Measurements from ENCODE around the gene POC1B.

The POC1B gene

DNA sequence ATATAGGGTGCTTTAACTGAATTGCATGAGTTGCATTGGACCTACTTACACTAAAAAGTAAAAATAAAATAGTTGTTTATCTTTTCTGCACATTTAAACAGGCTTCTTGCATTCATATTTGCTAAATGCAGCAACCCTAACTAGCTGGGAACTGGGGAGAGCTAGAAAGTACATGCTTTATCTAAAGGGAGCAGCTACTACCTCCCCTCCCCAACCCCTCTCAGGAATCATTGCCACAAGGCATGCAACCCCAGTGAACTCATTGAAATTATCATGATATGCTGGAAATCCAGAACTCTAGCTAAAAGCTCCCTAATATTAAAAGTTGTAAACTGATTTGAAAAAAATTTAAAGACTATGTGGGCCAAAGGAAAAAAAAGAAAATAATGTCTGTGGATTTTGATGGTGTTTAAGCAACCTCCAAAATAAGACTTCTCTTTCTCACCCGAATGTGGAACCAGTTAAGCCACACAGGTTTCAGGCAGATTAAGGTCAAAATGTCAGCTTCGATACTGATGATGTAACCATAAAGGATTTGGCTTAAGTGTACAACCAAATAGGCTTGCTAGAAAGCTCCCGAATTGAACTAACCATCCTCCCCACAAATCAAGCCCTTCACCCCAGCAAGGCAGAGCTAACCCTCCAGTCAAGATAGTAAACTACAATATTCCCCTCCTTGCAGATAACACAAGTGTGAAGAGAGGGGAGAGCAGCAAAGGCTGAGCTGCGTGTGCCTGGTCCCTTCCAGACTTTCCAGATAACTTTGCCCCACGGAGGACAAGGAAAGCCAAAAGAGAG, 13.8 kb upstream of the POC1B start:
- DNase-seq (ENCODE audit: low read depth), result no peak

DNA sequence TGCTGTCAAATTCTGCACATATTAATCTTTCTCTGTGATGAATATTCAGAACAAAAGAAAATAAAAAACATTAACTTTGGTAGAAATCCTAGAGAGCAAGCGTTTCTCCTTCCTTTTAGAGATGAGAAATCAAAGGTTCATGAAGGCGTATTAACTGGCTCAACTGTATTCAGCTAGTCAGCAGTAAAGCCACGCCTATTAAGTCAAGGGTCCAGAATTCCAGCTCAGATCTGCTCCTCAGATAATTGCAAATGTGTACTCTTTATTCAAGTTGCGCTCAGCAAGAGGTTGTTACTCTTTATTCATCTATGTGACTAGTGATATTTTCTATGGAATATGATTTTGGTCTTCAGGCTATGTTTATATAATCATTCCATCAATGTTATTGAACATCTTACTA, 13.1 kb upstream of the POC1B start:
- no peak for DNase-seq (ENCODE audit: low read depth)

DNA sequence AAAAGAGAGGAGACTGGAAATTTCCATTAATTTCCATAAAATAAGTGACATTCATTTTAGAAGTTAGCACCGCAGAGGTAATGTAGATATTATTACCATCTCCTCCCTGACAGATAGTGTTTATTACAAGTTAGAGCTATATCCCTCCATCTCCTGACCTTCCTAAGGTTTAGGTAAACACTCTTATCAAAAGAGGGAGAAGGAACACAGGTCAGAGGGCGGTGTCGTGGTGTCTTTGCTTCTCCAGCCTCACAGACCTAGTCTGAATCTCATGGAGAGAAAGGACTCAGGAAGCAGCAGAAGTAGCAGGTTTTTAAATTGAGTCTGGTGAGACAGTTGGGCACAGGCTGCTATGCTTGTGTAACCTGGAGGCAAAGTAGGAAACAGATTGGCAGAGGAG, 11.5 kb upstream of the POC1B start:
- no peak for DNase-seq (ENCODE audit: low read depth)

DNA sequence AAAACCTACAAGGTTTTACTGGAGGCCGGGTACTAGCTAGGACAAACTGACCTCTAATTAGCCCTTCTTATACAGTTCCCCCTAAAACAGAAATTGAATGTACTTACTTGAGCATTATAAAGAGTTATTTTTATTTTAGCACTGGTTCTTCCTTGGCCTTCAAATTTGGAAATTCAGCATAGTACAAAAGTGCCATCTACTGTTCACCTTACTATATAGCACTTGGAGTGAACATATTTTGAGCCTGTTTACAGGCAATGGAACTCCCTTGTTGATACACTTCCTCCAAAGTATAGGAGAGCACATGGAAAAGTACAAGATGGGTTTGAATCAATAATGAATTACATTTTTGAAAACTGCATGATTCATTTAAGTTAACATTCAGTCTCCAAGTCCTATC, 3.9 kb upstream of the POC1B start:
- DNase-seq (ENCODE audit: low read depth), result no peak

DNA sequence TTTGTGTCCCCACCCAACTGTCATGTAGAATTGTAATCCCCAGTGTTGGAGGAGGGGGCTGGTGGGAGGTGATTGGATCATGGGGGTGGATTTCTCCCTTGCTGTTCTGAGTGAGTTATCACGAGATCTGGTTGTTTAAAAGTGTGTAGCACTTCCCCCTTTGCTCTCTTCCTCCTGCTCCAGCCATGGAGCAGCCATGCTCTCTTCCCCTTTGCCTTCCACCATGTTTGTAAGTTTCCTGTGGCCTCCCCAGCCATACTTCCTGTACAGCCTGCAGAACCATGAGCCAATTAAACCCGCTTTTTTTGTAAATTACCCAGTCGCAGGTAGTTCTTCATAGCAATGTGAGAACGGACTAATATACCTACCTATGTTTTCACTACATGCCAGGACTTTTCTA, 2.6 kb upstream of the POC1B start:
- no peak for DNase-seq (ENCODE audit: low read depth)

DNA sequence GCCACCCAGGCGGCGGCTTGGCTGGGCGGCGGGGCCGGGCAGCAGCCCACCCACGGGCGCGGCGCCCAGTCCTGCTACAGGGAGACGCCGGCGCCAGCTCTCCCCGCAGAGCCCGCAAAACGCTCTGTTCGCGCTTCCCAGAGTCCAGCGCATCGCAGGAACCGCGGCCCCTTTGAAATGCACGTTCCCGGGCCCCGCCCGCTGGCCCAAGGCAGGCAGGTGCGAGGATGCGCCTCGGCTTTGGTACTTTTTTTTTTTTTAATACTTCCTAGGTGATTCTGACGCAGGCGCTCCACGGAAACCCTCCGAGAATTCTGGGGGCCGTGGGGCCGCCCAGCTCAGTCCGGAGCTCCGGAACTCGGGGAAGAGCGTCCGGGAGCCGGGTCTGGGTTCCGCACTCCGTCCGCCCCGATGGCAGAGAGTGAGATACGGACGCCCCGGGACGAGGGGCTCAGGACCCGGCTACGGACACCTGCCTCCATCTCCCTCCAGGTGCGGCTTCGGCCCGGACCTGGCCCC, 483 bp downstream of the POC1B start:
- peak; percentile 25 for DNase-seq (ENCODE audit: low read depth)

DNA sequence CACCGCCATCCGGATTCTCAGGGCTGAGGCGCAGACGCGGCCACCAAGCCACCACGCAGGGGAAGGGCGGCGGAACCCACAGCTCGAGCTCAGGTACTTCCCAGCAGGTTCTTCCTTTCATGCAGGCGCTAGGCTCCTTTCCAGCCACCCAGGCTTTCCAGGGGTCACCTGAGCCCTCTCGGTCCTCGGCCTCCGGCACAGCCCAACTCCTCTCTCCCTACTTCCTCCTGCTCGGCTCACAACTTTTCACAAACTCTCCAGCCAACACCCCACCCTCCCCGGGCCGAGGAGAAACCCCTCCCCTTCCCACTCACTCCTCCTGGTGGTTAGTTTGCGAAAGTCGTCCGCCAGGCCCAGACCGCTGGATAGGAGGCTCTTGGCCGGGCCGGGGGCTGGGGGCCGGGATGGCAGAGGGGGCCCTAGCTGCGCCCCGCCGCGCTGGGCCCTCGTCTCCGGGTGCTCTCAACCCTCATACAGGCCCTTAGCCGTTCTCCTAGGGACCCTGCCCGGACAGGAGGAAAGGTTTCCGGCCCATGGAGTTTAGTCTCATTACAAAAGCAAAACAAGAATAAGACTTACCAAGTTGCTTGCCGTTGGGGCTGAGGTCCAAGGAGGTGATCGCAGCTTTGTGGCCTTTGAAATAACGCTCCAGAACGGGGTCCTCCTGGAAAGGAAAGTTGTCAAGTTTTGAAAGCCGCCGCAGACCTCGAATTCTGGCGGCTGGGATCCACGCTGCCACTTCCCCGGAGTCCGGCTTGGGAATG, 1.1 kb downstream of the POC1B start, which contains the start of gene GALNT4:
Gene GALNT4 (minus strand): TSS at position 256 of the 764 bp plus-strand sequence. CDS start 247 bp downstream, at position 9.
- peak; percentile 61 for DNase-seq (ENCODE audit: low read depth)

DNA sequence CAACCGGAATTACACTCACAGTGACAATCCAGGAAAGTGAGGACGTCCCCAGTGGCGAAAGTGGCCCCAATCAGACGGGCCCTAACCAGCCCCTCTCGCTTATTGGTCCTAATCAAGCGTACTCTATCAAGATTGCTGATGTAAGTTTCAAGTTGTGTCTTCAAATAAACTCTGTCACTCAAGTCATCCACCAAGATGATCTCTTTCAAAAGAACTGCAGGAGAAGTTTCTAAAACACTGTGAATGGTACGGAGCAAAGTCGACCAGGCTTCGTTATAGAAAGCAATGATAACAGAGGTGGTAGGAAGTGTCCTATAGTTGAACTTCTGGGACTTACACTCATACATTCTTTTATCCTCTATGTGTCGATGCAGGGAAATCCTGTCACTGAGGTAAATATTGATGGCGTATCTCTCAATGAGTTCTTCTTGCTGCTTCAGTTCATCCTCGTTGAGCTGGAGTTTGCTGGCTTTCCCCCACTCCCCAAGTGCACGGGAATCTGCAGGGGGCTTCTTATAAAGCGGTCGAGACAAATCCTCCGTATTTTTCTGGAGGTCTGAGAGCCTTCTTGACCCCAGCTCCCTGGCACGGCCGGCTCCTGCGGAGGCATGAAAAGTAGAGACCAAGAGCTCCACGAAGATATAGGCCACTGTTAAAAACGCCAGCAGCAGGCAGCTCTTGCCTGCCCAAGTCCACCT, 1.9 kb downstream of the POC1B start:
- no peak for DNase-seq (ENCODE audit: low read depth)

DNA sequence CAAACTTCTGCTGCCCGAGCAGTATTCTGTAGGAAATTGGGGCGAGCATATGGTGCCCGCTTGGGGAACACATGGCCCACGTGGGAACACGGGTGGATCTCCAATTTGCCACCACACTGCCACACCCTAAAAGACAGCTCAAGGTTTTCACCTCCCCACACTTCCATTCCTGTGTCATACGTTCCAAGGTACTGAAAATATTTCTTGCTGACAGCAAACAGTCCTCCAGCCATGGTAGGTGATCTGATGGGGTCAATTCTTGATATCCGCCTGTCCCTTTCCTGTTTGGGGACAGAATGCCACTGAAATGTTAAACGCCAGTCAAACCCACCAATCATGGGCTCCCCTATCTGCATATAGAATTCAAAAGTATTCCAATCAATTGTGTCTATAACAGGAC, 2.5 kb downstream of the POC1B start:
- DNase-seq (ENCODE audit: low read depth), result no peak

DNA sequence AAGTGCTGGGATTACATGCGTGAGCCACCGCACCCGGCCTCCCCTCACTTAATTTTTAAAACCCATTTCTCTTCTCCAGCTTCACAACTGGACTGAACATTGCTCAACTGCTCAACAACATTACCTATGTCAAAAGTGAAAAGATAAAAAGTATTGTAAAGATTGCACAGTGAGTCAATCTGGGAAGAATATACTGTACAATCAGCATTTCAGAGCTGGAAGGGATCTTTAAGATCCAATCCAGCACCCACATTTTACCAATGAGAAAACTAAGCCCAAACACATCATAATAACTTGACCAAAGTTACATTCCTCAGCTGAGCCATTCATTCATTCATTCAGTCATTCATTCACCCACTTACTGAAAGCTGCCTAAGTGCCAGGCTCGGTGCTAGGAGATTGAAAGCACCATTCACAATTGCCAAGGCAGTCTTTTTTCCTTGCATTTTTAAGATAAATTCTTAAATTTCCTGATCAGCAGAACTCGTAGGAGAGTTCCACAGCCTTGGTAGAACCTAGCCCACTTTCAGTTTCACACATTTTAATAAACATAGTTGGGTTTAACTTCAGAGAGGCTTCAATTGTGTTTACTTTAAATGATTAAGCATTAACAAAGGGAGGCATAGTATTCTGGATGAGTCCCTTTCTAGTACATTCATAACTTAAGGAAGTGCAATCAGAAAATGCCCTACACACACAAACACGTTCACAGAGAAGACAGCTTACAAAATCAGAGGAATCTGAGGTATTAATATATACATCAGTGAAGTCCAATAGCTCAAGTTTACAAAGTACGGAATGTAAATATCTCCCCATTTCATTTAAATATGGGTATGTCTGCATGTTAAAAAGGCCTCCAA, 4.3 kb downstream of the POC1B start:
- DNase-seq (ENCODE audit: low read depth), result no peak

DNA sequence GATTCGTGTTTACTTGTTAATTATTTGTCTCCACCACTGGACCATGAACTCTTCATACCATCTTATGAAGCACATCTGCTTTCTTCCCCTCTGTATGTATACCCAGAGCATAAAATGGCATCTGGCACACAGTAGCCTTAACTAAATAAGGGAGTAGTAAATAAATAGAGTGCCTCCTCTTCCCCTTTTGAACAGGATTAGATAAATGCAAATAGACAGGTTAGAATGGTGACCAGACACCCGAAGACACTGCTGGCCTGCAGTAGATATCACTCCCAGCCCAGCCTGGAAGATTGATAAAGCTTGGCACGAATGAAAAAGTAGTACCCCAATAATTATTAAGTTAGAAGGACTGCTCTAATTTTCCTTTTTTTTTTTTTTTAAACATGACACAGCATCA, 8.1 kb downstream of the POC1B start:
- no peak for DNase-seq (ENCODE audit: low read depth)

DNA sequence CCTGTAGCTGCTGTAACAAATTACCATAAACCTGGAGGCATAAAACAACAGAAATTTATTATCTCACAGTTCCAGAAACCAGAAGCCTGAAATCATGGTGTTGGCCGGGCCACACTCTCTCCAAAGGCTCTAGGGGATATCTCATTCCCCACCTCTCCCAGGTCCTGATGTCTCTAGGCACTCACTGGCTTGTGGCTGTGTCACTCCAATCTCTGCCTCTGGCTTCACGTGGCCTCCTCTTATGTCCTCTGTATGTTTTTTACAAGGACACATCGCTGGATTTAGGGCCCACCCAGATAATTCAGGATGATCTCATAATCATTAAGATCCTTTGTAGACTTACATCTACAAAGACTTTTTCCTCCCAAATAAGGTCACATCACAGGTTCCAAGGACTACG, 9.2 kb downstream of the POC1B start:
- no peak for DNase-seq (ENCODE audit: low read depth)

DNA sequence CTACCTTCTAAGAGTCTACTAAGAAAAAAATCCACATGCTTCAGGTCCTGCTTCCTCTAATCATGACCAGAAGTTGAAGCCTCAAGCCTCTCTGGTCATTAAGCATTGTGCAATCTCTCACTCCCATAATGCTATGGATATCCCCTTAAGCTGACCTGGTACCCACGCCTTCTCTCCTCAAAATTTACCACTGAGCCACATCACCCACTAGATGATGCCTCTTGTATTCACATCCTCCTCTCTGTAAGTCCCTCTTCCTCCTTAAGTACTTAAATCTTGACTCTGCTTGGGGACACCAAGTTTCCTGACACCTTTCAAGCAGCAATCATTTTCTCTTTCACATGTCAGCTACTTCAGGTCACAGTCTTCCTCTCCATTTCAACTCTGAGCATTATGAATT, 11.1 kb downstream of the POC1B start:
- no peak for DNase-seq (ENCODE audit: low read depth)

DNA sequence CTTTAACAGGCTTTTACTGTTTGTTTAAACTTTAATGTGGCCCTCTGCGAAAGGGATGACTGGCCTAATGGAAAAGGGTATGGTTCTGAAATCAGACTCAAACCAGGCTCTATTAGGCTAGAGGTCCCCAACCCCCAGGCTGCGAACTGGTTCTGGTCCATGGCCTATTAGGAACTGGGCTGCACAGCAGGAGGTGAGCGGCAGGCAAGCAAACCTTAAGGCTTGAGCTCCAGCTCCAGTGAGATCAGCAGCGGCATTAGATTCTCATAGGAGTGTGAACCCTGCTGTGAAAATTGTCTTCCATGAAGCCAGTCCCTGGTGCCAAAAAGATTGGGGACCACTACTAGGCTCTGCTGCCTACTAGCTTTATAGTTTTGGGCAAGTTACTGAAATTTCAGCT, 12.3 kb downstream of the POC1B start:
- no peak for DNase-seq (ENCODE audit: low read depth)

DNA sequence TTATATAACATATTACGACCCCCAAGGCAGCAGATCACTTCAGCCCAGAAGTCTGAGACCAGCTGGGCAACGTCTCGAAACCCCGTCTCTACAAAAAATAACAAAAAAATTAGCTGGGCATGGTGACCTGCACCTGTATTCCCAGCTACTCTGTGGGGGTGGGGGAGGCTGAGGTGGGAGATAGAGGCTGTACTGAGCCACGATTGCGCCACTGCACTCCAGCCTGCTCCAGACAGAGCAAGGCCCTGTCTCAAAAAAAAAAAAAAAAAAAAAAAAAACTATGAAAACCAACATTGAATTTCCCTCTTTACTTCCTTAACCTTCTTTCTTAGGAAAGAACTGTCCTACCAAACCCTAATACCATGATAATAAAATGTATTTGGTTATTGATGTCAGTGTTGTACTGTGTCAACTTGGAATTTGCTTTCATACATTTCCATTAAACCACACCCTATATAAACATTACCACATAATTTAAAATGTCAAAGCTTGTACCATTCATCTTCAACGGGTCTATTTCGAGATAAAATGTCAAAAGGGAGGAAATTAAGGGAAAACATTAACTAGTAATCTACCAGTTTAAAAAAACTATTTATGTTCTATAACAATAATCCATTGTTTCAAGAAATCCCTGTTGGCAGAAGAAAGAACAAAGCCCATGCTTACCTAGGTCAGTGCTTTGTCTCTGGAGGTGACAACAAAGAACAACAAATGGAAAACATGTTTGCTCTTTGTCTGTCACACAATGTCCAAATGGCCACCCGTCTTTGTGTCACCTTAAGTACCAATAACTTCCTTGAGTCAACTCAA, 18.6 kb downstream of the POC1B start:
- DNase-seq (ENCODE audit: low read depth), result no peak

DNA sequence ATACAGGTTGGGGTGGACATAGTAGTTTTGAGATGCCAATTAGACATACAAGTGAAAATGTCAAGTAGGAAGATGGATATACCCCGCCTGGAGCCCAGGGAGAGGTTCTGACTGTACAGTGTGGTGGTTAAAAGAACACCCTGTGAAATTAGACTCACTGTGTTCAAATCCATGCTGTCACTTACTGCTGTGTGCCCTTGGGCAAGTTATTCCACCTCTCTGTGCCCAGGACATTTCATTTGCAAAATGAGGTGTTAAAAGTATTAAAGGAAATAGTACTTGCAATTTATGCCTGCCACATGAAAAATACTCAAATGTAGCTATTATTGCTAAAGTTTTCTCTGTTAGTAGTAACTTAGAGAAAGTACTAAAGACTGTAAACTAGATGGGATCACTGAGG, 19.8 kb downstream of the POC1B start:
- no peak for DNase-seq (ENCODE audit: low read depth)

DNA sequence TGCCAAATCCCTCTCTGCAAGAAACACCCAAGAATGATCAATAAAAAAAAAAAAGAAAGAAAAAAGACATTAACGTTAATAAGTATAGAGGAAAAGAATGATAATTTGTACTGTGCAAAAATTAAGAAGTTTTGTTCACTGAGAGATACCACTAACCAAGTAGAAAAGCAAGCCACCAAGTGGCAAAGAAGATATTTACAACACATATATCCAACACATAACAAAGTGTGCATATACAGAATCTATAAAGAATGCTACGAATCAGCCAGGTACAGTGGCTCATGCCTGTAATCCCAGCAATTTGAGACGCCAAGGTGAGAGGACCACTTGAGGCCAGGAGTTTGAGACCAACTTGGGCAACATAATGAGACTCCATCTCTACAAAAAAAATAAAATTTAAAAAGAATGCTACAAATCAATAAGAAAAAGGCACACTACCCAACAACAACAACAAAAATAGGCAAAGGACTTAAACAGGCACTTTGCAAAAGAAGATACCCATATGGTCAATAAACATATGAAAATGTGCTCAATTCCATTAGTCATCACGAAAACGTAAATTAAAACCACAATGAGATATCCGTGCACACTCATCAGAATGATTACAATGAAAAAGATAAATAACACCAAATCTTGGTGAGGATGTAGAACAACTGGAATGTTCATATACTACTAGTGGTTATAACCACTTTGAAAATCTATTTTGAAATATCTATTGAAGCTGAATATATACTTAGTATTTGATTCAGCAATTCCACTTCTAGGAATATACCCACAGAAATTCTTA, 21.1 kb downstream of the POC1B start:
- no peak for DNase-seq (ENCODE audit: low read depth)

DNA sequence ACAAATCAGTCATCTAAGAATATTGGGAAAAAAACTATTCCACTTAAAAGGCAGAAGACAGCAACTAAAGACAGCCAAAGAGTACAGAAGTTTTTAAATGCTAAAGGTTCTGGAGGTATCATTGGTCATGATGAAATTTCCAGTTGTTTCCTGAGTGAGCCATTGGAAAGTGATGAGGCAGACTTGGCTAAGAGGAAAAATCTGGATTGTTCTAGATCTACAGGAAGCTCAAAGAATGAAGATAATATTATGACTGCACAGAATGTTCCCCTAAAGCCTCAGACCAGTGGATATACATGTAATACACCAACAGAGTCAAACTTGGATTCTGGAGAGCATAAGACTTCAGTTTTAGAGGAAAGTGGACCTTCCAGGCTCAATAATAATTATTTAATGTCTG, 24.1 kb downstream of the POC1B start:
- DNase-seq (ENCODE audit: low read depth), result no peak

DNA sequence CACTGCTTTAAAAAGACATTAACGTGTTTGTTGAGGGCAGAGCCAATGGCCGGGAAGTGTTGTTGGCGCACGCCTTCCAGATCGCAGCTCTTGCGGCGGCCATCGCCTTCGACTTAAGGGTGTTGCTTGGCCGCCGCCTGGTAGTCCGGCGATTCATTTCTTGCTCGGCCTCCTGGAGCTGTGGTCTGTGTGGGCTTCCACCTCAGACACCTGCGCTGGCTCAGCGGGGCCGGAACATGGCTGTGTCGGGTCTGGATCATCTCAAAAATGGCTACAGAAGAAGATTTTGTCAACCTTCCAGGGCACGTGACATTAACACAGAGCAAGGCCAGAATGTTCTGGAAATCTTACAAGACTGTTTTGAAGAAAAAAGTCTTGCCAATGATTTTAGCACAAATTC, 26.0 kb downstream of the POC1B start:
- DNase-seq (ENCODE audit: low read depth), result no peak

DNA sequence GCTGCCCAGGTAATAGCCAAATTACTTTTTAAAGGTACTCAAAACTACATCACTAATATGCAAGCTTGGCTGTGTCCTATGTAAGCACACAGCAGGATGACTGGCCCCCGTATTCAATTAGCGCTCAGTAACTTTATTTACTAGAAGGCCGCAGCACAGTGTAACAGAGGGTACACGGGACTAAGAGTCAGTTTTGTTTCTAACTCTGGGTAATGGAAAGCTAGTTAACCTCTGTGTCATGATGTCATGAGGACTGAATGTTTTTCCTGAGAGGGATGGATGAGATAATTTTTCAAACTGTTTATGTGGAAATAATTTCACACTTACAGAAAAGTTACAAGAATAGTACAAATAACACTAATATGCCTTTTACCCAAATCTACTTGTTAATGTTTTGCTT, 28.4 kb downstream of the POC1B start:
- no peak for DNase-seq (ENCODE audit: low read depth)

All from T-helper 22 cell (primary cell).